GM12878 (cell line): ENCODE data around the gene RGS6. TPM values are rescaled to one million over a fixed set of nuclear protein-coding genes. Genes with fewer than 3 reads are reported as not detected.

Source experiments
- ATAC-seq: fragments of 200-7000 bp; cut with Tn5 transposase; 3 replicates; pipeline ENCODE4 v1.9.1; 2020; ENCODE audit warnings: mild to moderate bottlenecking, moderate library complexity
- BruUV-seq: library from RNA; stranded (reverse); fragments of 400-500 nt; replicated peaks from 2 replicates; lab custom pipeline; 2021; lab: Mats Ljungman, UMichigan
- CTCF ChIA-PET: fragments of 300-600 bp; sonication (Branson Sonifier 250); formaldehyde crosslinking; extraction: SDS; loops from one replicate; lab custom pipeline; 2021; ENCODE audit warnings: inconsistent platforms; lab: Yijun Ruan, JAX
- POLR2A ChIA-PET: fragments of 350-600 bp; formaldehyde crosslinking; extraction: SDS; loops from one replicate; lab custom pipeline; 2021; ENCODE audit warnings: inconsistent platforms; lab: Charles Lee
- RAD21 ChIA-PET: fragments of 300-600 bp; sonication (Branson Sonifier 250); formaldehyde crosslinking; loops from one replicate; lab custom pipeline; 2023; ENCODE audit warnings: antibody characterized with exemption; ENCODE audit not compliant: unreplicated experiment; lab: Charles Lee
- SMC1A ChIA-PET: fragments of 300-600 bp; sonication (Branson Sonifier 250); formaldehyde crosslinking; loops from one replicate; lab custom pipeline; 2023; ENCODE audit not compliant: unreplicated experiment, uncharacterized antibody; lab: Charles Lee
- DNase-seq: peaks from one replicate; pipeline ENCODE4 v3.0.0-alpha.2; 2011; ENCODE audit warnings: low read depth, low spot score
- FAIRE-seq: peaks from 3 replicates; lab custom pipeline; 2011; peaks lifted over from hg19 to GRCh38; lab: Jason Lieb, UNC
- H2AFZ ChIP-seq: 2 replicates; pipeline ENCODE4 v1.6.0; 2011; ENCODE audit warnings: low read depth, low read length, control low read depth; ENCODE audit not compliant: control insufficient read depth
- H3K27ac ChIP-seq: 2 replicates; pipeline ENCODE4 v1.5.1; 2011; ENCODE audit warnings: control low read depth; ENCODE audit not compliant: control insufficient read depth, insufficient read depth
- H3K27me3 ChIP-seq, 2 experiments: replicated peaks in 1 of 2; 2 replicates each; pipeline versions ENCODE4 v1.6.0 to v1.6.1; 2011; ENCODE audit warnings: low read length in 1 of 2; ENCODE audit not compliant: control insufficient read depth in 2 of 2, insufficient read depth in 2 of 2
- H3K36me3 ChIP-seq, 2 experiments: 2 replicates each; pipeline ENCODE4 v1.5.1; 2011; ENCODE audit warnings: low read length in 1 of 2; ENCODE audit not compliant: control insufficient read depth in 2 of 2, insufficient read depth in 2 of 2
- H3K4me1 ChIP-seq: 2 replicates; pipeline ENCODE4 v1.6.1; 2011; ENCODE audit warnings: mild to moderate bottlenecking, low read length, moderate library complexity, mixed read lengths; ENCODE audit not compliant: control insufficient read depth, insufficient read depth
- H3K4me2 ChIP-seq: 2 replicates; pipeline ENCODE4 v1.6.0; 2011; ENCODE audit warnings: control low read depth; ENCODE audit not compliant: control insufficient read depth, insufficient read depth
- H3K4me3 ChIP-seq: fragments of 200-600 bp; sonication (generic); 2 replicates; pipeline ENCODE4 v1.5.1; 2016
- H3K79me2 ChIP-seq: 2 replicates; pipeline ENCODE4 v1.6.0; 2011; ENCODE audit warnings: low read length; ENCODE audit not compliant: control insufficient read depth, insufficient read depth
- H3K9ac ChIP-seq: 2 replicates; pipeline ENCODE4 v1.8.0; 2011; ENCODE audit warnings: low read length, control low read depth, mixed read lengths; ENCODE audit not compliant: control insufficient read depth, insufficient read depth
- H3K9me3 ChIP-seq: replicated peaks from 3 replicates; pipeline ENCODE4 v1.5.1; 2011; ENCODE audit warnings: mild to moderate bottlenecking, low read length; ENCODE audit not compliant: control insufficient read depth, insufficient read depth
- H4K20me1 ChIP-seq: 2 replicates; pipeline ENCODE4 v1.6.0; 2011; ENCODE audit not compliant: control insufficient read depth, insufficient read depth
- CHD2 ChIP-seq: IDR thresholded peaks from 2 replicates; pipeline ENCODE4 v1.6.1; 2011; ENCODE audit warnings: low read depth, low read length, improper control_type of control experiment, borderline replicate concordance
- CREB1 ChIP-seq: IDR thresholded peaks from 2 replicates; pipeline ENCODE4 v1.6.1; 2012; ENCODE audit warnings: low read depth, mild to moderate bottlenecking, inconsistent platforms
- E2F8 ChIP-seq: fragments of 450-650 bp; IDR thresholded peaks from 2 replicates; pipeline ENCODE4 v1.6.1; 2018; ENCODE audit warnings: mild to moderate bottlenecking, low read depth, moderate library complexity; ENCODE audit not compliant: partially characterized antibody
- FOXM1 ChIP-seq: IDR thresholded peaks from 2 replicates; pipeline ENCODE4 v1.6.1; 2012; ENCODE audit warnings: low read depth, mild to moderate bottlenecking, inconsistent platforms, low read length, moderate library complexity
- NBN ChIP-seq: fragments of 450-650 bp; IDR thresholded peaks from 2 replicates; pipeline ENCODE4 v1.6.1; 2016
- POU2F2 ChIP-seq: IDR thresholded peaks from 3 replicates; pipeline ENCODE4 v1.6.1; 2011; ENCODE audit warnings: low read depth, mild to moderate bottlenecking, low read length, borderline replicate concordance
- RB1 ChIP-seq: fragments of 450-650 bp; formaldehyde crosslinking; IDR thresholded peaks from 2 replicates; pipeline ENCODE4 v1.6.1; 2017; ENCODE audit warnings: mild to moderate bottlenecking, borderline replicate concordance
- SKIL ChIP-seq: fragments of 450-650 bp; IDR thresholded peaks from 2 replicates; pipeline ENCODE4 v1.6.1; 2017; ENCODE audit warnings: mild to moderate bottlenecking, low read depth, inconsistent platforms; ENCODE audit not compliant: poor library complexity, severe bottlenecking
- SMARCA5 ChIP-seq: fragments of 450-650 bp; IDR thresholded peaks from 2 replicates; pipeline ENCODE4 v1.6.1; 2017; ENCODE audit warnings: mild to moderate bottlenecking
- SPI1 ChIP-seq: IDR thresholded peaks from 2 replicates; pipeline ENCODE4 v1.6.1; 2011; ENCODE audit warnings: low read depth, mild to moderate bottlenecking, low read length, moderate library complexity, borderline replicate concordance; ENCODE audit not compliant: insufficient read depth
- WGBS: methylation state at CpG from one replicate; pipeline ENCODE4 v1.1.6; 2016; ENCODE audit warnings: low lambda C conversion rate; ENCODE audit not compliant: insufficient replicate concordance, insufficient coverage; ENCODE audit errors: missing lambda C conversion rate; 5-methylcytosine and 5-hydroxymethylcytosine counted together
- in situ Hi-C: fragments of 300-500 bp; cut with MboI; formaldehyde crosslinking; loops from 9 replicates; pipeline ENCODE4 v1.14.3; 2018; ENCODE audit warnings: mixed read lengths
- intact Hi-C: fragments of 100-400 bp; cut with micrococcal nuclease; formaldehyde crosslinking; loops from one replicate; pipeline ENCODE4 v1.14.2; 2022; ENCODE audit not compliant: unreplicated experiment
- polyA plus RNA-seq, 11 experiments: library from polyadenylated mRNA; depleted of rRNA in 4 of 11; unstranded in 6 of 11; stranded (reverse) in 5 of 11; fragments of >200 nt; fragmentation: Nextera tagmentation in 4 of 11; fragmentation: Illumina TruSeq in 1 of 11; extraction: Ambion mirVana in 4 of 11; extraction: Trizol in 1 of 11; gene quantifications; 1 replicate in 1 of 11; 2 replicates in 10 of 11; pipeline versions ENCODE4 v1.2.1 to v1.2.3, GENCODE V29; 2011 to 2016; ENCODE audit warnings: inconsistent platforms in 2 of 11, missing spikeins in 2 of 11, low read depth in 1 of 11
- total RNA-seq, 4 experiments: library from RNA; depleted of rRNA in 3 of 4; stranded (reverse); fragments of >200 nt in 3 of 4; fragmentation: Illumina TruSeq in 1 of 4; extraction: Trizol in 1 of 4; gene quantifications; 2 replicates each; pipeline versions ENCODE4 v1.2.1 to v1.2.3, GENCODE V29; 2013 to 2021

Gene RGS6
- total and polyA plus RNA-seq, 10 of the 15 experiments (the other 5 are each of a cell fraction or from before 2014, with no cell fraction given): 3.9 to 18.1 (median 12.4) TPM

GRCh38 chr14:72418806-72419205 lies 486.6 kb downstream of the RGS6 start:
- H3K79me2 ChIP-seq: no peaks in the 10 kb centered on the region
- H3K9ac ChIP-seq: no peak overlapping the region
- RAD21 ChIA-PET: interaction anchor here (0.8 to 2.5 kb wide), 4 partner anchors 394 to 663 kb away, joined by 3 to 11 read pairs (median 6); no protein-coding TSS in a partner anchor
- no peak overlapping the region for H2AFZ ChIP-seq
- no peaks in the 10 kb centered on the region for H4K20me1 ChIP-seq
- SMC1A ChIA-PET: interaction anchor here (0.7 to 1.8 kb wide), 7 partner anchors 15 to 486 kb away, joined by 3 to 6 read pairs (median 3); partner anchors contain the start of gene RGS6
- intact Hi-C loops (no loop called here), in situ Hi-C loops (no loop called here)
- no peak for TF ChIP-seq CHD2
- TF ChIP-seq SKIL: no peak
- CTCF ChIA-PET: interaction anchor here (0.5 to 5.8 kb wide), 9 partner anchors 20 to 578 kb away, joined by 3 to 34 read pairs (median 8); no protein-coding TSS in a partner anchor
- POLR2A ChIA-PET: no interaction called here
- H3K36me3 ChIP-seq: no peaks in the 10 kb centered on the region
- no peak overlapping the region for H3K4me3 ChIP-seq
- BruUV-seq: no TSS peak
- H3K27me3 ChIP-seq: no peaks in the 10 kb centered on the region
- DNase-seq: no peak
- no peaks in the 10 kb centered on the region; the same call in 2 of the 3 replicates for H3K9me3 ChIP-seq
- no peak overlapping the region for H3K4me2 ChIP-seq
- H3K4me1 ChIP-seq: no peaks in the 10 kb centered on the region
- FAIRE-seq: no peak
- H3K27ac ChIP-seq: no peak overlapping the region
- 41% methylated on average over 3 of the region's 3 CpGs for WGBS
- no peak for ATAC-seq

GRCh38 chr14:72419226-72419775 lies 487.1 kb downstream of the RGS6 start:
- Histone ChIP-seq H3K36me3 (no peaks in the 10 kb centered on the region), H3K79me2 (no peaks in the 10 kb centered on the region), H3K4me2 (no peak overlapping the region), H4K20me1 (no peaks in the 10 kb centered on the region), H3K27ac (no peak overlapping the region), H3K9me3 (no peaks in the 10 kb centered on the region; the same call in 2 of the 3 replicates), H3K9ac (no peak overlapping the region), H3K4me1 (no peaks in the 10 kb centered on the region), H3K27me3 (no peaks in the 10 kb centered on the region), H3K4me3 (no peak overlapping the region), H2AFZ (no peak overlapping the region)
- in situ Hi-C loops: no loop called here
- ChIA-PET CTCF (interaction anchor here (0.5 to 5.8 kb wide), 13 partner anchors 20 to 589 kb away, joined by 3 to 34 read pairs (median 8); no protein-coding TSS in a partner anchor), RAD21 (interaction anchor here (0.8 to 2.5 kb wide), 5 partner anchors 395 to 664 kb away, joined by 3 to 11 read pairs (median 6); no protein-coding TSS in a partner anchor), POLR2A (no interaction called here), SMC1A (interaction anchor here (0.7 to 2.0 kb wide), 10 partner anchors 15 to 487 kb away, joined by 3 to 7 read pairs (median 4); partner anchors contain the start of gene RGS6)
- TF ChIP-seq FOXM1 (no peak), E2F8 (no peak), NBN (no peak), POU2F2 (no peak), SPI1 (no peak), CREB1 (no peak), RB1 (no peak), SMARCA5 (no peak)
- DNase-seq: no peak
- 84% methylated on average over 6 of the region's 6 CpGs for WGBS
- FAIRE-seq: no peak
- BruUV-seq: no TSS peak
- no peak for ATAC-seq
- intact Hi-C loops: no loop called here
